AG10803 (cell line): ENCODE results near the gene GPS1.

Experiments used
- DNase-seq: peaks from one replicate; pipeline ENCODE4 v3.0.0; 2010; ENCODE audit warnings: low read depth
- H3K4me3 ChIP-seq: 2 replicates; pipeline ENCODE4 v1.5.1; 2011; ENCODE audit warnings: mild to moderate bottlenecking, low read length, control low read depth
- CTCF ChIP-seq: conservative IDR thresholded peaks from 2 replicates; pipeline ENCODE4 v1.5.1; 2011; ENCODE audit warnings: mild to moderate bottlenecking, low read length, control low read depth, inconsistent platforms

Gene GPS1

GRCh38 chr17:82047914-82048570 lies 3.7 kb upstream of the GPS1 start:
- no peak for DNase-seq
- H3K4me3 ChIP-seq, result no peak overlapping the region
- TF ChIP-seq CTCF, result no peak

- DNase-seq, result no peak
- no peak for TF ChIP-seq CTCF
- no peak overlapping the region for H3K4me3 ChIP-seq
Measured at GRCh38 chr17:82048571-82048971, 3.1 kb upstream of the GPS1 start.

GRCh38 chr17:82049106-82049505 lies 2.6 kb upstream of the GPS1 start:
- TF ChIP-seq CTCF, result no peak
- H3K4me3 ChIP-seq, result no peak overlapping the region
- DNase-seq, result no peak

- DNase-seq, result no peak
- TF ChIP-seq CTCF, result no peak
- no peak overlapping the region for H3K4me3 ChIP-seq
Measured at GRCh38 chr17:82049521-82049971, 2.2 kb upstream of the GPS1 start.

- DNase-seq, result no peak
- TF ChIP-seq CTCF, result no peak
- H3K4me3 ChIP-seq, result peak overlapping the region; percentile 80
Measured at GRCh38 chr17:82050152-82050760, 1.4 kb upstream of the GPS1 start.

GRCh38 chr17:82050761-82051641 lies 697 bp upstream of the GPS1 start:
- peak; percentile 36 for DNase-seq
- no peak for TF ChIP-seq CTCF
- peak overlapping the region; percentile 80 for H3K4me3 ChIP-seq

- peak overlapping the region; percentile 80 for H3K4me3 ChIP-seq
- DNase-seq, result no peak
Measured at GRCh38 chr17:82052638-82053059, 951 bp downstream of the GPS1 start.

More at GRCh38 chr17:82052638-82053059, 951 bp downstream of the GPS1 start:
- no peak for TF ChIP-seq CTCF
